SJSA1 (cell line): ENCODE results near the gene SCAMP1. TPM values are rescaled to one million over a fixed set of nuclear protein-coding genes. Genes with fewer than 3 reads are reported as not detected.

Source experiments
- DNase-seq, 2 experiments: peaks; one replicate each; pipeline ENCODE4 v3.0.0-alpha.2; 2015 to 2020; ENCODE audit warnings: low spot score in 2 of 2, low read depth in 1 of 2
- H3K27ac ChIP-seq: fragments of 250-450 bp; sonication (Bioruptor Pico); 2 replicates; pipeline ENCODE4 v1.5.1; 2020; ENCODE audit warnings: mild to moderate bottlenecking, moderate library complexity
- H3K27me3 ChIP-seq: fragments of 250-450 bp; sonication (Bioruptor Pico); replicated peaks from 2 replicates; pipeline ENCODE4 v1.5.1; 2020; ENCODE audit warnings: mild to moderate bottlenecking, moderate library complexity
- H3K36me3 ChIP-seq: fragments of 250-450 bp; sonication (Bioruptor Pico); 2 replicates; pipeline ENCODE4 v1.5.1; 2020; ENCODE audit warnings: mild to moderate bottlenecking
- H3K4me1 ChIP-seq: fragments of 250-450 bp; sonication (Bioruptor Pico); replicated peaks from 2 replicates; pipeline ENCODE4 v1.6.1; 2021; ENCODE audit warnings: mild to moderate bottlenecking
- H3K4me3 ChIP-seq: fragments of 250-450 bp; sonication (Bioruptor Pico); 2 replicates; pipeline ENCODE4 v1.5.1; 2020; ENCODE audit warnings: mild to moderate bottlenecking
- H3K9me3 ChIP-seq: fragments of 250-450 bp; sonication (Bioruptor Pico); replicated peaks from 2 replicates; pipeline ENCODE4 v1.5.1; 2020; ENCODE audit warnings: mild to moderate bottlenecking
- total RNA-seq: library from RNA; depleted of rRNA; stranded (reverse); fragments of >200 nt; shearing (Covaris generic); gene quantifications from 2 replicates; pipeline ENCODE4 v1.2.3, GENCODE V29; 2014

The SCAMP1 gene
- total RNA-seq, 1 experiment from 2014 or later: 42.3 TPM

- H3K9me3 ChIP-seq: no peaks in the 10 kb centered on the region
- H3K4me1 ChIP-seq: peaks cover 9% of the 10 kb centered on the region
- H3K27ac ChIP-seq: no peak overlapping the region
Observed at GRCh38 chr5:78499485-78499884, 139.1 kb downstream of the SCAMP1 start.

GRCh38 chr5:78500028-78500427 is 139.6 kb downstream of the SCAMP1 start:
- Histone ChIP-seq H3K27ac (no peak overlapping the region), H3K27me3 (no peaks in the 10 kb centered on the region), H3K9me3 (no peaks in the 10 kb centered on the region), H3K4me3 (no peak overlapping the region), H3K4me1 (peaks cover 14% of the 10 kb centered on the region), H3K36me3 (no peaks in the 10 kb centered on the region)
- no peak for DNase-seq

More at GRCh38 chr5:78499485-78499884, 139.1 kb downstream of the SCAMP1 start:
- Histone ChIP-seq H3K4me3 (no peak overlapping the region), H3K36me3 (no peaks in the 10 kb centered on the region), H3K27me3 (no peaks in the 10 kb centered on the region)
- DNase-seq: no peak

- DNase-seq: no peak
Observed at GRCh38 chr5:78500871-78501270, 140.5 kb downstream of the SCAMP1 start.

GRCh38 chr5:78501411-78502352 is 141.3 kb downstream of the SCAMP1 start:
- no peak overlapping the region for H3K27ac ChIP-seq
- DNase-seq: no peak
- H3K36me3 ChIP-seq: no peaks in the 10 kb centered on the region
- H3K4me1 ChIP-seq: peaks cover 19% of the 10 kb centered on the region
- H3K4me3 ChIP-seq: no peak overlapping the region
- no peaks in the 10 kb centered on the region for H3K27me3 ChIP-seq
- no peaks in the 10 kb centered on the region for H3K9me3 ChIP-seq

More at GRCh38 chr5:78500871-78501270, 140.5 kb downstream of the SCAMP1 start:
- H3K36me3 ChIP-seq: no peaks in the 10 kb centered on the region
- H3K9me3 ChIP-seq: no peaks in the 10 kb centered on the region
- peaks cover 19% of the 10 kb centered on the region for H3K4me1 ChIP-seq
- no peak overlapping the region for H3K27ac ChIP-seq
- no peaks in the 10 kb centered on the region for H3K27me3 ChIP-seq
- H3K4me3 ChIP-seq: no peak overlapping the region

GRCh38 chr5:78503958-78504653 is 143.7 kb downstream of the SCAMP1 start:
- H3K27ac ChIP-seq: peak overlapping the region; percentile 5; the same call in 1 of the 2 replicates
- DNase-seq: no peak
- H3K9me3 ChIP-seq: no peaks in the 10 kb centered on the region
- H3K4me1 ChIP-seq: peaks cover 23% of the 10 kb centered on the region
- no peaks in the 10 kb centered on the region for H3K27me3 ChIP-seq
- H3K4me3 ChIP-seq: no peak overlapping the region
- H3K36me3 ChIP-seq: no peaks in the 10 kb centered on the region

- Histone ChIP-seq H3K9me3 (no peaks in the 10 kb centered on the region), H3K4me1 (peaks cover 23% of the 10 kb centered on the region), H3K36me3 (no peaks in the 10 kb centered on the region), H3K4me3 (no peak overlapping the region), H3K27ac (peak overlapping the region; percentile 5; the same call in 1 of the 2 replicates), H3K27me3 (no peaks in the 10 kb centered on the region)
- DNase-seq: peak; percentile 72 to 80
Observed at GRCh38 chr5:78504704-78505677, 144.6 kb downstream of the SCAMP1 start.

GRCh38 chr5:78505860-78506259 is 145.4 kb downstream of the SCAMP1 start:
- Histone ChIP-seq H3K9me3 (no peaks in the 10 kb centered on the region), H3K36me3 (no peaks in the 10 kb centered on the region), H3K27ac (no peak overlapping the region), H3K4me3 (no peak overlapping the region), H3K4me1 (peaks cover 23% of the 10 kb centered on the region), H3K27me3 (no peaks in the 10 kb centered on the region)
- no peak for DNase-seq

GRCh38 chr5:78506261-78507024 is 146.0 kb downstream of the SCAMP1 start:
- no peak overlapping the region for H3K4me3 ChIP-seq
- peaks cover 23% of the 10 kb centered on the region for H3K4me1 ChIP-seq
- no peaks in the 10 kb centered on the region for H3K36me3 ChIP-seq
- no peak overlapping the region for H3K27ac ChIP-seq
- H3K9me3 ChIP-seq: no peaks in the 10 kb centered on the region
- H3K27me3 ChIP-seq: no peaks in the 10 kb centered on the region
- no peak for DNase-seq

- no peaks in the 10 kb centered on the region for H3K36me3 ChIP-seq
- H3K27ac ChIP-seq: no peak overlapping the region
- no peak overlapping the region for H3K4me3 ChIP-seq
- no peaks in the 10 kb centered on the region for H3K27me3 ChIP-seq
- H3K9me3 ChIP-seq: no peaks in the 10 kb centered on the region
- peaks cover 17% of the 10 kb centered on the region for H3K4me1 ChIP-seq
- no peak for DNase-seq
Observed at GRCh38 chr5:78507531-78507930, 147.1 kb downstream of the SCAMP1 start.

GRCh38 chr5:78508186-78508765 is 147.9 kb downstream of the SCAMP1 start:
- no peak overlapping the region for H3K4me3 ChIP-seq
- no peaks in the 10 kb centered on the region for H3K36me3 ChIP-seq
- no peak overlapping the region for H3K27ac ChIP-seq
- DNase-seq: no peak
- H3K9me3 ChIP-seq: no peaks in the 10 kb centered on the region
- H3K4me1 ChIP-seq: peaks cover 17% of the 10 kb centered on the region
- no peaks in the 10 kb centered on the region for H3K27me3 ChIP-seq

- H3K9me3 ChIP-seq: no peaks in the 10 kb centered on the region
- H3K36me3 ChIP-seq: no peaks in the 10 kb centered on the region
- no peak overlapping the region for H3K27ac ChIP-seq
- H3K4me3 ChIP-seq: no peak overlapping the region
- no peaks in the 10 kb centered on the region for H3K27me3 ChIP-seq
- H3K4me1 ChIP-seq: peaks cover 16% of the 10 kb centered on the region
- DNase-seq: no peak
Observed at GRCh38 chr5:78509145-78509865, 148.9 kb downstream of the SCAMP1 start.
